HG03575 (cell line): ENCODE data around the gene DENND1A.
"Not testable (repeated sequence)": the region's sequence is repeated elsewhere in the genome, so short reads cannot be mapped to it uniquely, and the experiment has no call there.

Experiments used
- ATAC-seq: cut with Tn5 transposase; IDR thresholded peaks from one replicate; pipeline ENCODE4 v1.9.1; 2021; ENCODE audit not compliant: unreplicated experiment, insufficient number of reproducible peaks, low FRiP score; ENCODE audit errors: extremely low read depth

Gene DENND1A

GRCh38 chr9:123954518-123955280, 24.8 kb upstream of the DENND1A start:
- ATAC-seq: no peak

DNA sequence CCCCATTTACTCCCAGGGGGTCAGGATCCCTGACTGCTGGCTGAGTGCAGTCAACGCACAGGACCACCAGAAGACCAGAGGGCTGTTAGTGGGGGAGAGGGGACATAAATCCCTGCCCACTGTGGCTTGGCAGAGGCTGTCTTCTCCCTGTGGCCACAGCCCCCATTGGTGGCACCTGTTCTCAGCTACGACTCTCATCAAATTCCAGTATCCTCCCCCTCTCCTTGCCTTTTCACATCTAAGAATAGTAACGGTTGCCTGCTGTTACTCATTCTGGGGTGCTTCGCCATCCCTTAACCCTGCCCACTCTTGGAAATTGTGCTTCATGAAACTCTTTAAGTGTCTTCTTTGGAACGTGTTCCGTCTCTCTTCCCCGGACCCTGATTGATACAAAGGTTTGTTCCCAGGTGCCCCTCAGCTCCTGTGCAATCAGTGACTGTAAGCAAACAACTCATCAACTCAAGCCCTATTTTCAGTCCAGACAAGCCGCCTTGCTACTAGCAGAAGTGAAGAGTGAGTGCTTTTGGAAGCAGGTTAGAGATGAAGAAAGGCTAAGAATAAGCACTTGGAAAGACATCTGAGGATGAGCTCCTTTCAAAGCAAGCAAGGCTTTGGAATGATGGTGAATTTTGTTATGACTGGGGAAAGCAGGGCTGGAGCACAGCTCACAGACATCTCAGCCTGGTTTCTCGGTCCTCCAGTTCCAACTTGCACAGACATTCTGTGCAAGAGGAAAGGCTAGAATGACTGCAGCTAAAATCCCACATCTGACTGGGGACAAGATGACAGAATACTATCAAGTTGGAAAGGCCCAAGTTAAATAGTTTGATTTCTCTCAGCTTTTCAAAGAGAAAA, 22.9 kb upstream of the DENND1A start:
- no peak for ATAC-seq

DNA sequence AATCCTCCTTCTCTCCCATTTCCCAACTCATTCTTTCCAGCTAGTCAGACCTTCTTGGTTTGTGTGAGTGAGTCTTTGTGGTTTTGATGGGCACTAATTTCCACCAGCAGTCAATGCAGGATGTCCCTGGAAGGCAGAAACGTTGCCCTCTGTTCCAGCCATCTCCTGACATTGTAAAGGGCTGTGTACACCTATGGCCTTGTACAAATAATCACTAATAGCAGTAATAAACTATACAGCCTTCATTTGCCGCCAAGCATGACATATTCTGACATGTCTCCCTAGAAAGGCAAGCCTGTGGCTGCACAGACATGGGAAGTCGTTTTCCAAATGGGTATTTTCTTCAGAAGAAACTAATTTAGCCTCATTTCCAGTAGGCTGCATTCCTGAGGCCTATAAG, 18.4 kb upstream of the DENND1A start:
- no peak for ATAC-seq

GRCh38 chr9:123947326-123947725, 17.4 kb upstream of the DENND1A start:
- ATAC-seq: no peak

GRCh38 chr9:123946101-123946821, 16.3 kb upstream of the DENND1A start:
- no peak for ATAC-seq

- ATAC-seq: no peak
Measured at GRCh38 chr9:123945532-123945931, 15.6 kb upstream of the DENND1A start.

- not testable (repeated sequence) for ATAC-seq
Measured at GRCh38 chr9:123944464-123944863, 14.5 kb upstream of the DENND1A start.

- no peak for ATAC-seq
Measured at GRCh38 chr9:123943671-123944070, 13.7 kb upstream of the DENND1A start.

DNA sequence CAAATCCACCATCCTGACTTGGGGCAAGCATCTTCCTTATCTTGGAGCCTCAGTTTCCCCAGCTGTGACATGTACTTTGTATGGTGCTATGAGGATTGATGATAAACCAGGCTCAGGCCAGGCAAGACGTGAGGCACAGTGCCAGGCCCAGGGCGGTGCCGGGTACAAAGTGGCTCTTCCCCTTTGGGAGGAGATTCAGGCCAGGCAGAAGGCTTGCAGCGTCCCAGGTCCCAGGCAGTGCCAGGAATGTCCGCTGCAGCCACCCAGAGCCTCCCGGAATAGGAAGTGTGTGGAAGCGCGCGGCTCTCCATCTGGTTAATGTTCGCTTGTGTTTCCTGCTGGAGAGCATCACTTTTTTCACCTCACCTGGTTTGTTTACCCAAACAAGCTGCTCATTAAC, 12.6 kb upstream of the DENND1A start:
- ATAC-seq: no peak

DNA sequence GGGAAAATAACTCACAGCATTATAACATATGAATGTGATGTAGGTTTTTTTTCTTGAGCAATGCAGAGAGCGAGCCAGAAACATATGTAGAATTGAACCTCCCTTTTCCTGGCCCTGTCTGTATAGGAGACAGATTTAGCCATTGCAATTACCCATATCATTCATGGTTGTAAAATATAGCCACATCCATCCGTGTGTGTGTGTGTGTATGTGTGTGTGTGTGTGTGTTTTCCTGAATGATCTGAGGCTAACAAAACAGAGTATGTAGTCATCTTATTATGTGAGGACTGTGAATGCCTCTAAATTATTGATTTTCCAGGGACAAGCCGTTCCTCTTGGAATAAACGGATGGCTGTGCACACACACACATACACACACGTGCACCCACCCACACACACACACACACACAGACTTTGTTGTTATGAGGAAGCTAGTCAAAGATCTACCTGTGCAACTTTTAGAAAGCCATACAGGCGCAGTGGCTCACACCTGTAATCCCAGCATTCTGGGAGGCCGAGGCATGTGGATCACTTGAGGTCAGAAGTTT, 11.7 kb upstream of the DENND1A start:
- ATAC-seq: no peak

DNA sequence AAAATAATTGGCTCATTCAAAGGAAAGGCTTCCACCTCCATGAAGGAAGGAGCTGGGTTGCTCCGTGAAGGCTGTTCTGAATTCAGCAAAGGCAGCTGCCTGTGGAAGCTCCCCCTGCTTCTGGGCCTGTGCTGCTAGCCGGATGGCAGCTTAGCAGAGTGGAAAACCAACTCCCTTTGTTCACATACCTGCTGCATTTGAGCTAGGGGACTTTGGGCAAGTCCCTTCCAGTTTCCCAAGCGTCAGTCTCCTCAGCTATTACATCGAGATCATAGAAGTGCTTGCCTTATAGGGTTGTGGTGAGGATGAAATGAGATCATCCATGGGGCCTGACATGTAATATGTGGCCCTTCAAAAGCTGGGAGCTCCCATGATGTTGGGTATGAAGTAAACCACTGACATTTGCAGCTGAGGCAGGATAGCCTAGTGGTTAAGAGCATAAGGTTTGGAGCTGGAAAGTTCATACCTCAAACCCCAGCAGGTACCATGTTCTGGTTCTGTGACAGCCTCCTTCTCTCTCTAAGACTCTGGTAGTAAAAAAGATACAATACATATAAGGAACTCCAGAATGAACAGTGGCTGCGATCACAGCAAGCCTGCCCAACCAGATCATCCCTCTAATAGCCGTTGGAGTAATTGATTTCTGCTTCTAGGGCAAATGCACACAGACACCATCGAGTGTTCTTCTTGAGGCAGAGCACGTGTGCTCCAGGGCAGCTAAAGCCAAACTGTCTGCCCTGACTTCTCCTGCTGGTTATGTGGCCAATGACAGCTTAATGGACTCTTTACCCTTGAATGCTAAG, 11.0 kb upstream of the DENND1A start:
- no peak for ATAC-seq

DNA sequence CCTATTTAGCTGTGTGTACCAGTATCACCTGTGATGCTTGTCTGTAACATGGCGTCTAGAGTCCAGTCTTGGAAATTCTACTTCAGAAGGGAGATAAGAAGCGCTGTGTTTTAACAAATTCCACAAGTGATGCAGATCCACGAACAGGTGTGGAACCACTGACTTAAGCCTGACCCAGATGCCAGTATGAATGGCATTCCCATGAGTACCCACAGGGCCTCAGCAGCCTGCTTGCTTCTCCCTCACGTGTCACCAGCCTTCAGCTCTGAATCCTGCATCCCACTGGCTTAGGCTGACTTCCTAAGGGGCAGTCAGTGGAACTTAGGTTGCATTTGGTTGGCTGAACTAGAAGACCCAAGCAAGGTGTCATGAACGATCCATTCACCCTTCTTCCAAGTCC, 8.5 kb upstream of the DENND1A start:
- ATAC-seq: no peak

DNA sequence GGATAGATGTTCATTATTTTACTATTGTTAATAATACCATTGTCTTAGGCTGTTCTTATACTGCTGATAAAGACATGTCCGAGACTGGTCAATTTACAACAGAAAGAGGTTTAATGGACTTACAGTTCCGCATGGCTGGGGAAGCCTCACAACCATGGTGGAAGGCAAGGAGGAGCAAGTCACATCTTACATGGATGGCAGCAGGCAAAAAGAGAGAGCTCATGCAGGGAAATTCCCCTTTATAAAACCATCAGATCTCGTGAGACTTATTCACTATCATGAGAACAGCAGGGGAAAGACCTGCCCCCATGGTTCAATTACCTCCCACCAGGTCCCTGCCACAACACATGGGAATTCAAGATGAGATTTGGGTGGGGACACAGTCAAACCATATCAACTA, 6.6 kb upstream of the DENND1A start:
- not testable (repeated sequence) for ATAC-seq

DNA sequence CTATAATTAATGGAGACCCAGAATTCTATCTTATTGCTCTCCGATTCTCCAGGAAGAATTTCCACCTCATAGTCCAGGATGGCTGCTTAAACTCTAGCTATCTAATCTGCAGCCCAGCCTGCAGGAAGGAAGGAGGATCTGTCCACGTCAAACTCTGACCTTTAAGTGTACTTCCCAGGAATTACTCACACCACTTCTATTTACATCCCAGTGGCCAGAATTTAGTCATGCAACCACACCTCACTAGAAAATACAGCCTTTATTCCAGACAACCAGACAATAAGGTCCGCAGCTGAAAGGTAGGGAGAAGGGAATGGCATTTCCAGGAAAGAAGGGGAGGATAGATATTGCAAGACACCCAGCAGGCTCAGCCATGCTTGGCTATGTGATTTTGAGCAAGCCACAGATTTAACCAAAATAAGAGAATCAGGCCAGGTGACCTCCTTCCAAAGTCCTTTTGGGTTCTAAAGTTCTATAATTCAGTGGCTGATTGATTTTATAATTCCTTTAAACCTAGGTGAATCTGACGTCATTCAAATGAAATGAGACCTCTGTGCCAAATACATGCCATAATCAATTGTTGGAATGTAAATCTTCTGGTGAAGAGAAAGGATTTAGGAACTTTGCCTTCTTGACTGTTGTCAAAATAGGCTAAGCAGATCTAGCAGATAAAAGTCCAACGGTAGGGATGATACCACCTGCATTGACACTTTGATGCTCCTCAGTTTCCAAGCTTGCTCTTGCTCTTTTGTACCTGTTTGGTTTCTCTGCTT, 3.7 kb upstream of the DENND1A start:
- ATAC-seq: no peak

- ATAC-seq: no peak
Measured at GRCh38 chr9:123929177-123929869, 603 bp downstream of the DENND1A start.

- no peak for ATAC-seq
Measured at GRCh38 chr9:123928533-123929176, 1.3 kb downstream of the DENND1A start.
